Stimulated activated CD4-positive, alpha-beta T cell treated with anti-CD3 and anti-CD28 coated beads, Interleukin-15, amount 100 ng/mL, for 1 hour (primary cell): ENCODE measurements around the gene RAD51B.
"Not testable (repeated sequence)": the region's sequence is repeated elsewhere in the genome, so short reads cannot be mapped to it uniquely, and the experiment has no call there.

Experiments used
- DNase-seq, 2 donors: peaks; one replicate each; pipeline ENCODE4 v3.0.0-alpha.2; 2020; ENCODE audit warnings: low read depth in 1 of 2, low spot score in 1 of 2

The RAD51B gene

DNA sequence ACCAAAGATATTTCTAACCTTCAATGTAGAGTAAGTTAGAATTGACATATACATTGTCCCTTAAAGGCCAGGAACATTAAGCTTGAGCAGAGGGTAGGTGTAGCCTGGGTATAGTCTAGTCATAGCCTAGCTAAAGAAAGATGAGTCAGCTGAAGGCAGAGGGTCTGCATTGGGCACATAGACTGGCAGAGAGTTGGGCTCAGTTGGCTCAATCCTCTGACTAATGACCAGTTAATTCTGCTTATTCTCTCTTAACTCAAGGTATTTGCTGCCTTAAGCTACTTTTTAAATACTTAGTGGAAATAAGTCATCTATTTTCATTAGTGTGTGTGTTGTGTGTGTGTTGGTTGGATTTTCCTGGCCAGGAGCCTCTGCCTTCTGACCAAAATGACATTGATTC lies 467.1 kb downstream of the RAD51B start:
- DNase-seq = no peak

DNA sequence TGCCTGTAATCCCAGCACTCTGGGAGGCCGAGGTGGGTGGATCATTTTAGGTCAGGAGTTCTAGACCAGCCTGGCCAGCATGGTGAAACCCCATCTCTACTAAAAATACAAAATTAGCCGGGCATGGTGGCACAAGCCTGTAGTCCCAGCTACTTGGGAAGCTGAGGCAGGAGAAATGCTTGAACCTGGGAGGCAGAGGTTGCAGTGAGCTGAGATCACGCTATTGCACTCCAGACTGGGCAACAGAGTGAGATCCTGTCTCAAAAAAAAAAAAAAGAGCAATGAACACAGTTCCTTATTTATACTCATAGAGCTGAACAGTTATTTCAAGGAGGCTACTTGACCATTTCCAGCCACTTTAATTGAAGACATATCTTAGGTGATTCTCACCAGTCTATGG lies 469.9 kb downstream of the RAD51B start:
- DNase-seq = not testable (repeated sequence)

DNA sequence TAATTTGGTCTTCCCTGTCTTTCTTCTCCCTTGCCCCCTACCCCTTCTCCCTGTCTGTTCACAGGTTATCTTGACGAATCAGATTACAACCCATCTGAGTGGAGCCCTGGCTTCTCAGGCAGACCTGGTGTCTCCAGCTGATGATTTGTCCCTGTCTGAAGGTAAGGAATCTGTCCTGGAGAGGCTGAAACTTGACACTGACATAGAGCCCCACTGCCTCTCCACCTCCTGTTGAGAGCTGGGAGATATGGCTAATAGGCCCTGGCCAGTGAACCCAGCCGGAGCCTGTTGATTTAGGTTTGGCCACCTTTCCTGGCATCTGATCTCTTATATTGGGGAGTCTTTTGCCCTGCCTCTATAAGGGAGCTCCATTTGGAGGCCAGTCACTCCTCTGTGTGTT lies 472.2 kb downstream of the RAD51B start:
- no peak for DNase-seq

DNA sequence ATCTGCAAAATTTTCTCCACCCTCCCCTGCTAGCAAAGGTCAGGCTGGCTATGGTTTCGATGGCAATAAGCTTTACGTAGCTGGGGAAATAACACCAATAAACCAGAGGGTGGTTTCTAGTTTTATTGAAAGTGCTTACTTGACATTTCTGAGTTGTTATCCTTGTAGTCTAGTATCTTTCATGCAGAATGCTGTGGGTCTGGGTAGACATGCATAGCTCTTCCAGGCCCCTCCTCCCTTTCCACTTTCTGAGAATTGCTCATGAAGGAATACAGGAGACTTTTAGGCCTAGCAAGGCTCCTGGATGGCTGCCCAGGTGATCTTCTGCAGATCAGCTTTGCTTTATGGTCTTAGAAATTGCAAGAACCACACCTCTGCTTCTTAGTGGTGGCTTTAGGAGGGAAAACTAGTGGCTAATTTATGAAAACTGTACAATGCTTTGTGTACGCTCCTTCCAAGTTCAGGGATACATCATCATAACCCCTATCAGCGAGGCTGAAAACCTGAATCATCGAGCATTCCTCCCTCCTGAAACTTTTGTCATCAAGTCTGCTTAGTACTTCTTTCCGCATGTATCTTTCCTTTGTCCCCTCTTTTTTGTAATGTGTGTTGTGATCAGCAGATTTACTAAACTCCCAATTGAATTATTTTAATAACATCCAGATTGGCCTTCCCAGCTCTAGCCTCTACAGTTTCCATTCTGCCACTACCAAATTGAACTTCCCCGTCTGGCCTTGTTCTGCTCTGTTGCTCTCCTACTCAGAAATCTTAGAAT lies 473.0 kb downstream of the RAD51B start:
- DNase-seq = no peak

DNA sequence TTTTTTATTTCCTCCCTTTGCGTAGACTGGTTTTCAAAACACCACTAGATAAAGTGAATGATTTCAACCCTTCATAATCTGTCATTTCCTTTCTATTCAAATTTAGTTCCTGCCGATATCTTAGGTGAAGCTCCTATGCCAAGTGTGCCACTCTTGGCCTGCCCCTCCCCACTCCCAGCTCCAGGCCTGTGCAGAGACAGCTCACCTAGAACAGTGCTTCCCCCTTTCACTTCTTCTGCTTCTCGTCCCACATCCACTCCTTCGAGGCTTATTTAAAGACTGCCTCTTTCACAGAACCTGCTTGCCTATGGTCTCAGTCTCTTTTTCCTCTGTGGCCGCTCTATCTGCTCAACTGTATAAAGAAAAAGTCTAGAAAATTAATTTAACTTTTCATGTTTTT lies 473.8 kb downstream of the RAD51B start:
- no peak for DNase-seq

DNA sequence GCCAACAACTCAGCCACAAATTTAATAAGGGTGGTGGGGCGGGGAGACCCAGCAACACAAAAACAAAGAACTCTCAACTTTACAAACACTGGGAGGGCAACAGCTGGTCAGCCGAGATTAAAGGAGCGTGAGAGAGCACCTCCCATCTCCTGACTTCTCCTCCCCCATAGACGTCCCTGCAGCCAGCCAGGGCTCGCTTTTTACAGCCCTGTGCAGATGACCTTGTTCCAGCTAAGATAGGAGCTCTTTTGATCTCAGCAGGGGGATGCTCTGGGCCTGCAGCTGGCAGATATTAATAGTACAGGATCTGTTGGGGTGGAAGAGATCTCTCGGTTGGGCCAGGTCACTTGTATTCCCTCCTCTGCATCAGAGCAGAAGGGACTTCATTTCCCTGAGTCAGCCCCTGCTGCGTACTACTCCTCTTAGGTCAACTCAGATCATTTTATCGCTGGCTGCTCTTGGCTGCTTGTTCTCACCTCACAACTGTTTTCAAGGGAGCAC lies 475.8 kb downstream of the RAD51B start:
- DNase-seq = no peak

DNA sequence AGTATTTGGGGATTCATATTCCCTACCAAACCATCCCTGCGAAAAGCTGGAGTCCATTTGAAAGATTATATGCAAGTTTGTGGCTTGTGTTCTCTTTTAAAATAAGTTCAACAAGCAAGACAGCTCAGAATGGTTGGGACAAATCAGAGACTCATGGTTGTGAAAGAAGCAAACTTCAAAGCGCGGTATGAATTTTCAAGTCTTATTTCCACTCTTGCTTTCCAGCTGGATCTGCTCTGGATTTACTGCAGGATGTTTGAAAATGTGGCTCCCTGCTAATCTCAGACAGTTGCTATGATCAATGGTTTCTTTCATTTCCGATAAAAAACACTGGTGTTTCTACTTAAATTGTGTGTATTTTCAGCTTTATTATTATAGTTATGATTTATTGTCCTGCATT lies 477.5 kb downstream of the RAD51B start:
- no peak for DNase-seq

DNA sequence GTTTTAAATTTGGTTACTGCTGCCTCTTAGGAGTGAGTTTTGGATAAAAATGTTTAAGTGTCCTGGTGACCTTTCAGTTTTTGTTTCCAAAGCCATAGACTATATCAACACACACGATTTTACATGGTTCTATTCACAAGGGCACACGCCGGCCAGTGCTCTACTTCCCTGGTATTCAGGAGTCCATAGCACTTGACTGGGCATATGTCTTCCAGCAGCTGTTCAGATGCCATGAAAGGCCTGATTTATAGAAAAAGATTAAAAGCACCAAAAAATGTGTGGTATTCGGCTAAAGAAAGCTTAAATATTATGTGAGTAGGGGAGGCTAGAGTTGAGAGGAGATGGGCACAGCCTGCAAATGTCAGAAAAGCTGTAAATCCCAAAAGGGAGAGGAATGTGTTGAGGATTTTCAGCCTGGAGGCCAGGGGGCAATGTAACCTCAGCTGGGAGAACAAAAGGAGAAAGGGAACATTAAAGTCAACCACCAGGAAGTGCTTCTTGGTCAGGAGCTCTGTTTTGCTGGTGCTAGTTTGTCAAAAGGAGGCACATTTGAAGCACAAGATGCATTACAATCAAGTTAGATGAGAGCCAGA lies 478.4 kb downstream of the RAD51B start:
- no peak for DNase-seq

DNA sequence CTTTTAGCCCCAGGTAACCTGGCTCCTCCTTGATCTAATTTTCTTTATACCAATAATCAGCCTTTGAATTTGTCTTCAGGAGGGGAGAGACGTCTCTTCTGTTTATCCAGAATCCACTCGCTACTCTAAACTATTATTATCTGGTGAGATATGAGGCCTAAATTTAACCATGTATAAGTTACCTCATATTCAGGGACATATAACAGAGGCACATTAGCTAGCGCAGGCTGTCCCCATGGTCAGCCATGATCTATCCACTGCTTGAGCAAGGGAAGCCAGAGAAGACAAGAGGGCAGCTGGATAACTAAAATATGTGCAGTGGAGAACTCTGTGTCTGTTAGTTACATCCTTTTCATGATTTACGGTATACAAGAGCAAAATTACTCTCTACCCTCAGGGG lies 481.0 kb downstream of the RAD51B start:
- DNase-seq = no peak

DNA sequence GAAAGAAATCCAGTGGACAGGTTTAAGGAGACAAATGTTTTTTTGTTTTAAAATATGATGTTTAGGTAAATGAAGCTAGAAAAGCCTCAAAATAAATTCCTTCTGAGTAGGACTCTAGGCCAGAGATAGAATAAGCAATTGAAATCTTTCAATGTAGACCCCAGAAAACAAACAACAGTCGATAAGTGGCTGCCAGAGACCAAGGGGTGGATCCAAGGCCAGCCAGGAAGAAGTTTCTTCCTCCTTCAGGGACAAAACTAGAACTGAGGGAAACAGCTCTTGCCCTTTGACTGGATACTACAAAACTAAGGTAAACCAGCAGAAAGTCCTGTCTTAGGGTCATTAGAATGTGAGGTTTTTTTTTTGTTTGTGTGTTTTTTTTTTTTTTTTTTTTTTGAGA lies 481.6 kb downstream of the RAD51B start:
- DNase-seq = no peak

DNA sequence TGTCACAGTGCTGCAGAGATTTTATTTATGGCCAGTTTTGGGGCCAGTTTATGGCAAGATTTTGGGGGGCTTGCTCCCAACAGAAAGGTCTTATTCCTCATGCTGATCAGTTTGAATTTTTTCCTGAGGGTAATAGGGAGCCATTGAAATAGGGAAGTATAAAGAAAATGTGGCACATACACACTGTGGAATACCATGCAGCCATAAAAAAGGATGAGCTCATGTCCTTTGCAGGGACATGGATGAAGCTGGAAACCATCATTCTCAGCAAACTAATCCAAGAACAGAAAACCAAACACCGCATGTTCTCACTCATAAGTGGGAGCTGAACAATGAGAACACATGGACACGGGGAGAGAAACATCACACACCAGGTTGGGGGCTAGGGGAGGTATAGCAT lies 483.4 kb downstream of the RAD51B start:
- not testable (repeated sequence) for DNase-seq

DNA sequence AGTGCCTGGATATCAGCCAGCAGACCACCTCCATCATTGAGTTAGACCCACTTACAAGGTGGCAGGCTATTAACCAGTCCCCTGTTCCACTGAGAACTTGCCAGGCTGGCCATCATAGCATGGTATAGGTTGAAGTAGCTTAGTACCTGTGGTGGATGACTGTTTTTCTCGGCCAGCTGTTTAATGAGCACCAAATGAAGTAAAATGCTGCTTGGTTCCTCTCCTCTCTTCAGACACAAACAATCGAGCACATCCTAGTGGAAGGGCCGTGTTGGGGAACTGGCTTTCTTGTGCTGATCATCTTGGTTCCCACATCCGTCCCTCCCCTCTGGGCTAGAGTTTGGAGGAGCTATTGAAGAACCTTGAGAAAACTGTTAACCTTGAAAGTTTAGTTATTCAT lies 486.2 kb downstream of the RAD51B start:
- no peak for DNase-seq

DNA sequence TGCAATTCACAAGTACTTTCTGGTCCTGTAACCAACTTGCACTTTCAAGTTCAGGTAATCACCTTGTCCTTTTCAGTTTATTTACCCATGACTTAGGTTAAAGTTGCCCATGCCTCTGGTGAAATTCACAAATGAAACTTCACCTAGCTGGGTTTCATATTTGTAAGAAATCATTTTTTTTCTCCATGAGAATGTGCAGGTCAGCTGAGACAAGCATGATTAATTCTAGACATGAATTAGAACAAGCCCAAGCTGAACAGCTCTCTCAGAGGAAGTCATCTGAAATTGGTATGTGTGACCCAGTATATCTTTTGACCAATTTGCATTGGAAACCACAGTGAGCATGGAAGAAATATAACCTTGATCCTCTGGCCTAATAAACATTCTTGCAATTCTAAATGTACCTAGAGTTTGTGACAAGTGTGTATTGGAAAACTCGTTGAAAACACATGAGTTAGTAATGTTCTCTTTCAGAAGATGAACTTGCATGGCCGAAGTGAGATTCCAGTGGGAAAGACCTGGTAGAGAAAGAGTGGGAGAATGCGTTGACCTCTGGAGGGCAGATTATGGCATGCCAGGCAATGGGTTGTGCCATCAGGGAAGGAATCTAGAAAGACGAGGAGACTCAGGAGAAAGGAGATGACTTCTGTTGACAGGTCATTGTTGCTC lies 486.8 kb downstream of the RAD51B start:
- no peak for DNase-seq

DNA sequence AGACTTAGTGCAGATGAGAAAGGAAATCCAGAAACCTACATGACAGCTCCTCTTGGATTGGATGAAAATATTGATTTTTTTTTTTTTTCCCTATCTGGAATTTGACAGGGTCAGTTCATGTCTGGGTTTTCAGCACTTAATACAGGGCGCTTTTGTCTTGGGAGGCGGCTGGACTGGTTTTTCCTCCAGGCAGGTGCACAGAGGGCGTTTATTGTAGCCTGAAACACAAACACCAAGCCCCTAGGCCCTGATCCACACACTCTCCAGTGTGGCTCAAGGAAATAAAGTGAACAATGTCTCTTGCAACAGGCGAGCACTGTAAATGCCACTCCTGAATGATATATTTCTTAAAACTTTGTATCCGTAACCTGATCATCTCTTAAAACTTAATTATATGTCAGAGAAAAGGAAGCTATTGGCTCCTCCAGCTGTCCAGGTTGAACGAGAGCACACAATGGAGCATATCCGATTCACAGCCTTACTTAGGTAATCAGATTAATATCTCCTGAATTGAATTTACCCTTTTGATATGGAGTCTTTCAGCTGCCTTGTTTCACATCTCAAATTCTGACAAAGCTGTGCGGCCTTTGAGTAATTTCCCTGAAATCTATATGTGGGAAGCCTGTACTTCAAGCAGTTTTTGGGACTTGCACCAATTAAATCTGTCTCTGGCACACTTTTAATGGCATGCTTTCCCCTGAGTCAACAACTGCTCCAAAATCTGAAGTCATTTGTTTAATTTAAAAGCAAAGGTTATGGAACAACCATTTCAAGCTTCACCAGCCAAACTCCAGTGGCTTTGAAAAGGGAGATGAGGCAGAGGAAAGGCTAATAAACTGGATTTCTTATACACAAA lies 487.6 kb downstream of the RAD51B start:
- DNase-seq = no peak

DNA sequence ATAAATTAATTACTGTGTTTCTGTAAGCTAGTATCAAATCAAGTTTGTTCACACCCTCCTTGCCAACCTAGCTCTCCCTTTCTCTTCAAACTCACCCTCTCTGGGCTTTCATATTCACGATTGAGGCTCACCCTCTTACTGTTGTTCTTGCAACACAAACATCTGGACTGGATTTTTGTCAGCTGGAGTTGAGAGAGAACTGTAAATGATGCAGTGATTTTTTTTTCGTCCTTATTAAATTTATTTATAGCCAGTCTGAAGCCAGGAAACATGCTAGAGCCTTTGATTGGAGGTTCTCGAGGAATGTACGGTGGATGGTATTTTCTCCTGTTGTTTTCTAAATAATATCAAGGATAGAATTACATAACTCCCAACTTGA lies 488.2 kb downstream of the RAD51B start:
- DNase-seq = no peak

DNA sequence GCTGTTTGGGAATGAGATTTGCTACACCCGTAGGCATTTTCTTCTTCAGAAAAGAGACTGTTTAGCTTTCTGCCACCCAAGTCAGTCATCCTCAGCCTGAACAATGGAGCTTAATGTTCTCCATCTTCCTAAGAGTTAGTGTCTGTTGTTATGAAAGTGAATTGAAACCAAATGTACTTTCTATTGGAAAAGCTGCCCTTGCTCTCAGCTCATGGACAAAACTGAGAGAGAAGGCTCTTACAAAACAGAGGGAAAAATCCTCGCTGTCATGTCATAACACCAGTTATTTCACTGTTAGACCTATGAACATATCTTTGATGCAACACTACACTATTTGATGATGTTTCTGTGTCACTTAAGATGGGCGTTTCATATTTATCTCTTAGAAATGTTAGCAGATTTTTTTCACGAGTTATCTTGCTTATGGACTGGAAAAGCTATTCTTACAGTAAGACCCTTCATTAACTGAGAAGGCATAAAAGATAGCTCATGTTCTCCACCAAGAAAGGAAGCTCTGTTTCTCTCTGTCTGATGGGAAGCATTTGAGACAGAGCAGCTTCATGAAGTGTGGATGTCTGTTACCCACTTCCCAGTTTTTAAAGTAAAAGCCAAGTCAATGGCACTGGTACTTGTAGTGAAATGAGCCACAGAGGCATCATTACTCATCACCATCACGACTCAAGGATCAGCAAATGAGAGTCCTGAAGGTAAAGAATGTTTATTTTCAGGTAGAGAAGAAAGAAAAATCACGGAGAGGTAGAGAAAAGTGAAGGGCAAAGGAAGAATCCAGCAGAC lies 489.3 kb downstream of the RAD51B start:
- no peak for DNase-seq

DNA sequence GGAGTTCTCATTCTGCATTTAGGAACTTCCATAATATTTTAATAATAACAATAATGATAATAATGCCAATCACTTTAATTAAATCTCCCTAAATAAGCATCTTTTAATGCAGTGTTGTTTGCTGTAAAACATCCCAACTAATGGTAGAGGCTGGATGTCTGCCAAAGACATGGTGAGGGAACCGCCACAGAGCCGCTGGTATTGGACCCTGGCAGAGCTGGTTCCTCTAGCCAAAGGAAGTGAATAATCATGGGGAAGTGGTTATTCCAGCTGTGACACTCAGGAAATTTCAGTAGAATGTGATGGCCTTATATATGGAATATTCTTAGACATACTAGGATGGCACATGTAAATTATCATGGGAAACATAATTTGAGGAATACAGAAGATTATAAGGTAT lies 490.0 kb downstream of the RAD51B start:
- DNase-seq = no peak

DNA sequence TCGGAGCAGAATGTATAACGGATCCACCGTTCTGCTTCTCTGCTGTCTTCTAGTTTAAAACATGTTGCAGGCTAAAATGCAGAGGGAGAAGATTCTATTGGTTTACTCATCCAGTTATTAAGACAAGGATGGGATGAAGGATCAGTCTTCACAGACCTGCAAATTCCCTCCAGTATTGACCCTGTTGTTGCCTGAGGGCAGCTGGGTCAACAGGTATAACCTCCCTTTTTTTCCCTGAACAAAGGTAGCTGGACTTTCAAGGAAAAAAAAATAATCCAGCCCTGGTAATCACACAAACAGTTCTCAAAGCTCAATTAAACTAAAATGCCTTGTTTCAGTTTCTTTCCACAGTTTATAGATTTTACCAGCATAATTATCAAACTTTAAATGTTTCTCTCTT lies 492.7 kb downstream of the RAD51B start:
- no peak for DNase-seq

DNA sequence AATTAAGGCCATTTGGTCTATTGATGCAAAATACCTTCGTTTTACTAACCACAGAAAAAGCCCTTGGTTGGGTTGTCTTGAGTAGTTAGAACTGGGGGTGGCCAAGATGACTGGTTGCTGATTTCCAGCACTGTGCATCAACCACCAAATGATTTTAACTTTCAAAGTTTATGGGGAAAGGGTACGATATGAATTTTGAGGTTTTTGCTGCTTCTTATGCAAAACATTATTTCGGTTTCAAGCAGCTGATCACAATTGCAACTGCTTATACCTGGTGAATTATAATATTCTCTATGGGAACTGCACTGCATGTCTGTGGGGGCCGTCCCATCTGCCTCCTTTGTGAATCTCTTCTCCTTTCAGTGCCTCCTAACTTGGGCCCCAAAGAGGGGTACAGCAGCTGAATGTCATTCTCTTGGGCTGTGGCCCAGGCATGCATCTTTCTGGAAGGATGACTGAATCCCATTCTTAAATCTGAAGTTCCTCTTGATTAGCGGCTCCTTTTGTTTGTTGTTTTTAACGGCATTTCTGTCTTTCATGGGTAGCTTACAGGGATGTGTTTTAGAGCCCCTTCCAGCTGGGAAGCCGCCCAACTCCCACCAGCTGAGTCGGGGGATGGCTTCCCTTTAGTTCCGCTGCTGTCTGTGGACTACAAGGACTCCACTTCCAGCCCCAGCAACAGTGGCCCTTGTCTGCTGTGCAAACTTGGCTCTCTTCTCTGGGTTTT lies 493.5 kb downstream of the RAD51B start:
- peak in 1 of 2 donors; percentile 6 for DNase-seq

DNA sequence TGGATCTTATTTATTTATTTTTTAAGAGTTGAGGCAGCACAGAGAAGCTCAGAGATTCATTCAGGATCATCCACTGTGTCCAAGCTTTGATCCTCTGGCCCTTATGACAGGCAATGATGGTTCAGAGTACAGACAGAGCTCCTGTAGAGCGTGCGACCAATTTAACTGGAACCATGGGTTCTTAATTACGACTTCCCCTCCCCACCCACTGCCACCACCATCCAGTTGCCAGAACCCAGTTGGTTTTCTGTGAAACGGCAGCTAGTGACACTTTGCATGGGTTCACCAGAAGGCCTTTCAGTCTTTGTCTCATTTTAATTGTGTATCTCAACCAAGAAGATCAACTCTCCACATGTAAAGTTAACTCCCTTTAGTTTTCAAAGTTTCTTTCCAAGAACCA lies 495.1 kb downstream of the RAD51B start:
- no peak for DNase-seq
